PFSK-1 (cell line): ENCODE measurements around the gene BTBD1.

Source experiments
- FOXP2 ChIP-seq: optimal IDR thresholded peaks from 2 replicates; pipeline ENCODE3; 2011; ENCODE audit warnings: borderline replicate concordance, control low read depth, inconsistent platforms; ENCODE audit not compliant: insufficient read depth; ENCODE audit errors: extremely low read length, extremely low read depth
- REST ChIP-seq, 2 experiments: IDR thresholded peaks; 2 replicates each; pipeline versions ENCODE4 v1.6.1 to v1.8.0; 2011 to 2012; ENCODE audit warnings: low read depth in 2 of 2, low read length in 2 of 2, control low read depth in 1 of 2, inconsistent platforms in 1 of 2, mild to moderate bottlenecking in 1 of 2, moderate library complexity in 1 of 2; ENCODE audit not compliant: insufficient read depth in 1 of 2
- SIN3A ChIP-seq: IDR thresholded peaks from 2 replicates; pipeline ENCODE4 v1.6.1; 2012; ENCODE audit warnings: mild to moderate bottlenecking, low read length, moderate library complexity, borderline replicate concordance; ENCODE audit not compliant: insufficient read depth
- TAF1 ChIP-seq: IDR thresholded peaks from 2 replicates; pipeline ENCODE4 v1.6.1; 2012; ENCODE audit warnings: low read length, control low read depth, borderline replicate concordance; ENCODE audit not compliant: insufficient read depth

GRCh38 chr15:83077491-83078230, 10.6 kb upstream of the BTBD1 start:
- no peak for TF ChIP-seq FOXP2
- TF ChIP-seq TAF1 = no peak
- TF ChIP-seq SIN3A = no peak
- TF ChIP-seq REST (IDR thresholded peaks at IDR 0.05; ENCODE audit: insufficient read depth in 1 of 2, low read depth in 2 of 2, low read length in 2 of 2) = no peak
